GM18505 (cell line): ENCODE measurements around the gene KLHDC7A.

Experiments
- ATAC-seq: cut with Tn5 transposase; IDR thresholded peaks from one replicate; pipeline ENCODE4 v1.9.1; 2021; ENCODE audit not compliant: unreplicated experiment
- POLR2A ChIP-seq: IDR thresholded peaks from 4 replicates; pipeline ENCODE4 v1.6.1; 2011; ENCODE audit warnings: borderline replicate concordance; ENCODE audit not compliant: insufficient read depth, insufficient read length; ENCODE audit errors: extremely low read depth

The KLHDC7A gene

GRCh38 chr1:18463063-18463462 is 17.7 kb upstream of the KLHDC7A start:
- no peak for TF ChIP-seq POLR2A
- no peak for ATAC-seq

- ATAC-seq = no peak
- no peak for TF ChIP-seq POLR2A
Observed at GRCh38 chr1:18463984-18464664, 16.6 kb upstream of the KLHDC7A start.

GRCh38 chr1:18464665-18465050 is 16.1 kb upstream of the KLHDC7A start:
- no peak for TF ChIP-seq POLR2A
- no peak for ATAC-seq

- ATAC-seq = no peak
- TF ChIP-seq POLR2A = no peak
Observed at GRCh38 chr1:18466676-18467075, 14.1 kb upstream of the KLHDC7A start.

- no peak for ATAC-seq
- TF ChIP-seq POLR2A = no peak
Observed at GRCh38 chr1:18468570-18468969, 12.2 kb upstream of the KLHDC7A start.

- ATAC-seq = no peak
- no peak for TF ChIP-seq POLR2A
Observed at GRCh38 chr1:18469514-18469913, 11.2 kb upstream of the KLHDC7A start.

GRCh38 chr1:18470671-18471355 is 9.9 kb upstream of the KLHDC7A start:
- ATAC-seq = no peak
- no peak for TF ChIP-seq POLR2A

- TF ChIP-seq POLR2A = no peak
- no peak for ATAC-seq
Observed at GRCh38 chr1:18473195-18473815, 7.4 kb upstream of the KLHDC7A start.

- ATAC-seq = no peak
- no peak for TF ChIP-seq POLR2A
Observed at GRCh38 chr1:18474559-18475175, 6.1 kb upstream of the KLHDC7A start.

- ATAC-seq = no peak
- TF ChIP-seq POLR2A = no peak
Observed at GRCh38 chr1:18475234-18475905, 5.4 kb upstream of the KLHDC7A start.

GRCh38 chr1:18479454-18479853 is 1.3 kb upstream of the KLHDC7A start:
- no peak for TF ChIP-seq POLR2A
- no peak for ATAC-seq

GRCh38 chr1:18481190-18481920 is 625 bp downstream of the KLHDC7A start:
- TF ChIP-seq POLR2A = no peak

More at GRCh38 chr1:18481190-18481920, 625 bp downstream of the KLHDC7A start:
- ATAC-seq = no peak
